Skeletal muscle cell (primary cell): Measurements from ENCODE around the gene TUBD1.
"Not testable (repeated sequence)": the region's sequence is repeated elsewhere in the genome, so short reads cannot be mapped to it uniquely, and the experiment has no call there.

Experiments
- DNase-seq: peaks from one replicate; pipeline ENCODE4 v3.0.0-alpha.2; 2010; ENCODE audit warnings: low read depth
- H3K4me3 ChIP-seq: 2 replicates; pipeline ENCODE4 v1.5.1; 2011; ENCODE audit warnings: low read depth, mild to moderate bottlenecking, control low read depth, low read length, moderate library complexity

The TUBD1 gene

DNA sequence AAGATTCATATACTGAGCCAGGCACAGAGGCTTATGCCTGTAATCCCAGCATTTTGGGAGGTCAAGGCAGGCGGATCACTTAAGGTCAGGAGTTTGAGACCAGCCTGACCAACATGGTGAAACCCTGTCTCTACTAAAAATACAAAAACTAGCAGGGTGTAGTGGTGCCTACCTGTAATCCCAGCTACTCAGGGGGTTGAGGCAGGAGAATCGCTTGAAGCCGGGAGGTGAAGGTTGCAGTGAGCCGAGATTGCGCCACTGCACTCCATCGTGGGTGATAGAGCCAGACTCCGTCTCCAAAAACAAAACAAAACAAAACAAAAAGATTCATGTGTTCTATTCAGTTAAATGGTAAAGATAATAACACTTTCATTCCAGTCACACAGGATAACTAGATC, 63.9 kb downstream of the TUBD1 start:
- H3K4me3 ChIP-seq, DNase-seq: not testable (repeated sequence)

DNA sequence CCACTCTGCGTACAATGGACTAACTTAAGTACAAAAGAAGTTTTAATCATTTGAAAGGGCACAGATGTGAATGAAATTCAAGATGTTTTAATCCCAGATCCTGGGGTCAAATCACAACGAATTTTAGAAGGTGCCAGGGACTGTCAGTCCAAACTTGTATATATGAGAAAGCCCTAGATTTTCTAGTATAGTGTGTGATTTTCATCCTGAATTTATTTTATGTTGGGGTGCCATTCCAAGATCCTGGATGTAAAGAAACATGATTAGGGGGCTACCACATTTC, 64.3 kb downstream of the TUBD1 start:
- DNase-seq, result no peak
- no peak overlapping the region for H3K4me3 ChIP-seq

DNA sequence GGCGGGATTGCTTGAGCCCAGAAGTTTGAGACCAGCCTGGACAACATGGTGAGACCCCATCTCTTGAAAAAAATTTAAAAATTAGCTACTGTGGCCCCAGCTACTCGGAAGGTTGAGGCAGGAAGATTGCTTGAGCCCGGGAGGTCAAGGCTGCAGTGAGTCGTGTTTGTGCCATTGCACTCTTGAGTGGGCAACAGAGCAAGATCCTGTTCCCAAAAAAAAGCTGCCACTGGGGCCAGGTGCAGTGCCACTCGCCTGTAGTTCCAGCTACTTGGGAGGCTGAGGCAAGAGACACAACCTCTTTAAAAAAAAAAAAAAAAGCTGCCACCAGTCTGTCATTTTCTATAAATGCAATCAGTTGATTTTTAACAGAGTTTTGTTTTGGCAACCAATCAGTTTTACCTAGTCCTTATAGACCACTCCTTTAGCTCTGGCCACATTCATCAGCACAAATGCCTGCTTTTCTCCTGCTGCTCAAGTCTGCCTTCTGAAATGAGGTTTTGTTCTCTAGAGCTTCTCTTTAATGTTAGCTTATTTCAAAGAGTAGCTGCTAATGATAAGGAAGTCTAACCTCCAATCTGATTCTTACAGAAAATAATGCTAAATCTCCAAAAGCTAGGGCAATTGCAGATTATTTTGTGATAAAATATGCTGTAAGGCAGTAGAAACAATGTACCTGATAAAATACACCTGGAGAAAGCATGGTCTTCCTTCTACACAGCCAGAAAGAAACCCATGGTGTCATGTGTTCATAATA, 64.8 kb downstream of the TUBD1 start:
- no peak for DNase-seq
- no peak overlapping the region for H3K4me3 ChIP-seq

DNA sequence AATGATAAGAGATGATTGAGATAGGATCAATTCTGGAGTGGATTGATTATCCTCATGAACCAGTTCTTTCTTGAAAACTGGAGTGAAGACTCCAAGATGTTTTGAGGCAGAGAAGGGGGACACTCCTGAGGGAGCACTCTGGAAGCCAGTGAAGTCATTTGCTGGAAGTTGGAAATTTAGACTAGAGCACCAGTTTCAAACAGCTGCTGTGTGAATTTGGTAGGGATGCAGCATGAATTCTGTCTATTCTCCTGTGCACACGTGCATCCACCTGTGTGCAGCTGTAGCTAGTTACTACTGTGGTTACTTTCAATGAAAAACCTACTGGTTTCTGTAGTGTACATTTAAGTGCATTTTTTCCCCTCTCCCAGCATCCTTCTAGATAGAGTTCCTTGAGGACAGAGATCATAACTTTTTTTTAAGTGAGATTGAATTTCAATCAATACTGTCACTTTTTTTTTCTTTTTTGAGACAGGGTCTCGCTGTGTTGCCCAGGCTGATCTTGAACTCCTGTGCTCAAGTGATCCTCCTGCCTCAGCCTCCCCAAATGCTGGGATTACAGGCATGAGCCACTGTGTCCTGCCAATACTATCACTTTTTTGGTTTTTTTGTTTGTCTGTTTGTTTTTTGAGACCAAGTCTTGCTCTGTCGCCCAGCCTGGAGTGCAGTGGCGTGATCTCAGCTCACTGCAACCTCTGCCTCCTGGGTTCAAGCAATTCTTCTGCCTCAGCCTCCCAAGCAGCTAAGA, 65.9 kb downstream of the TUBD1 start:
- H3K4me3 ChIP-seq, result no peak overlapping the region
- no peak for DNase-seq

DNA sequence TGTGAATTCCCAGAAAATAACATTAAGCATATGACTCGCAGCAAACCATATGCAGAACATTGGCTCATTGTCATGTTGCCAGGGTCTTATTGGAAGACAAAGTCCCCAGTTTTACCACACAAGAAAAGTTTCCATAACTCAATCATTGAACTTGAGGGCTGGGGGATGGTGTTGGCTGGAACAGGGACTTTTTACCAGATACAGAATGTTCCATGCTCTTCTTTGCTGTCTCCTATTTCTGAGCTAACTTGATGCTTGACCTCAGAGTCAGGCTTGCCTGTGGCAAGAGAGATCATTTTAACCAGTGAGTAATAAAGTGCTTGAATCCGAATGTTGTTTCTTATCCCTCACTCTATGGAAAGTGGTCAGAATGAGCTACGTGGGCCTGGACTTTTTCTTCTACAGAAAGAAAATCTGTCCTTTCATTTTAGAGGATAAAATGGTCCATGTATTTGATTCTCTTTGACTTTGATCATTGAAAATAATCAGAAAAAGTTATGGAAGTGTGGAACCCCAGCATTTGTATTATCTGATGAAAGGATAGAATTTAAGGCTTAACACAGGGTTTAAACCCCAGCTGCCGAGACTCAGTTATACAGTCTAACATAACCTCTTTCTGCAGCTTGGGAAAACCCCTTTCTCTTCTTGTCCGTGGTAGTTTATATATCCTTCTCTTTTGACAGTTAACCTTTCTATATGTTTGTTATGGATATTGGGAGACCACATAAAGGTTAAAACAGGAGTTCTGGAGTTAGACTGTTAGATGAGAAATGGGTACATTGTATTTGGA, 67.0 kb downstream of the TUBD1 start:
- H3K4me3 ChIP-seq, result no peak overlapping the region
- DNase-seq, result peak; percentile 95

DNA sequence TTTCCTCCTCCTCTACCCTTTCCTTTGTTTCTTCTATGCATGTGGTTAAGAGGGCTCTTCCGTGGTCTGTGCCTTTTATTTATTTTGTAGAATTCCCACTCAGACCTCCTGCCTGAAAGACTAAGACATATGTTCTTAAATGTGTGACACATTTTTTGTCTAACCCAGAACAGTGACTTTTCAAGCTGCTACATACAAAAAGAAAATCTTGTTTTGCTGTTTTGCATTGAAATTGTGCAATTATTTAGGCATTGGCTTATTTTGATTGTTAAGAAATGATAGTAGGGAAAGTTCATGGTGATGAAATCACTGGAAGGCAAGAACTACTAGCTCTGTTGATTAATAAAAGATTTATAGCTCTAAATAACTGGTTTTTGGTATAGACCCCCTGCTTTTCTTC, 76.8 kb downstream of the TUBD1 start:
- DNase-seq, result no peak

DNA sequence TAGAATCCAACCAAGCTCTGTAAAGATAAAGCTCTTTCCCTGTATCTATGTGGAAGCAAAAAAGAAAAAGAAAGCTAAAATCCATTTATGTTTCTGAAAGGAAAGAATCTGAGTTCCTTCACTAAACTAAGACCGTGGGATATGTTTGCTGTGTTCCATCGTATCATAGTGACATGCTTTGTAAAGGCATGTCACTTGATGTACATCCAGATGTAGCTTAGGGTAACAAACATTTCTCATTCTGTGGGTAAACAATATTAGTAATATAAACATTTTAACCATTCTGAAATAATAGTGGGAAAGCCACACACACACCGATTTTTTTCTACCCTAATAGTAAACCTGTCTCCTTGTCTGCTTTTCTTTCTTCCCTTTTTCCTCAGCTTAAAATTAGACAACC, 78.1 kb downstream of the TUBD1 start:
- DNase-seq, result no peak

More for the DNA sequence above, 76.8 kb downstream of the TUBD1 start:
- no peak overlapping the region for H3K4me3 ChIP-seq

DNA sequence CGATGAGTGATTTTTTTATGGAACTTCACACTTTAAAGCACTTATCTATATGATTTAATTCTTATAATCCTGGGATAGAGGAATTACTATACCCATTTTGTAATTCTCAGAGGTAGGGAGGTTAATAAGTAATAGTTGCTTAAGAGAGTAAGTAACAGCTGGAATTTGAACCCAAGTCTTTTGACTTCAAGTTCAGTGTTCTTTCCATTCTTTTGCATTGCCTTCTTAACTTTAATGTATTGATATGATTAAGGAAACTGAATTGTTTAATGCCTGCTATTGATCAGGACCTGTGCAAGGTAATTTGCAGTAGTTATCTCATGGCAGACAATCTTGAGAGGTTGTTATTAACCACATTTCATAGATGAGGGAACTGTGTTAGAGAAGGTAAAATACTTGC, 78.5 kb downstream of the TUBD1 start:
- H3K4me3 ChIP-seq, result no peak overlapping the region
- no peak for DNase-seq

More for the DNA sequence above, 78.1 kb downstream of the TUBD1 start:
- H3K4me3 ChIP-seq, result no peak overlapping the region

DNA sequence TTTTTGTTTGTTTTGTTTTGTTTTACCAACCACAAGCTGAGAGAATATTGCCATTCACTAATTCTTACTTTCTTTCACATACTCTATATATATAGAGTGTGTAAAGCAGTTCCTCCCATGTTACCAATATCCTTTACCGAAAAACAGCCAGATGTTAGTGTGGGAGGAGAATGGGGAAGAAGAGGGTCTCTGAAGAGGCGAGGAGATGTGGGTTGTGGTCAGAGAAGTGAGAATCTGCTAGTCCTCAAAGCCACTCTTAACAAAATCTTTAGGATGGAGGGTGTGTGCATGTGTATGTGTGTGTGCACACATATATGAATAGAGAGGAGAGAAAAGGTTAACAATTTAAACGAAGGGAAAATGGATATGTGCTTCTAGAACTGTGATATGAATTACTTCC, 80.6 kb downstream of the TUBD1 start:
- no peak for DNase-seq

DNA sequence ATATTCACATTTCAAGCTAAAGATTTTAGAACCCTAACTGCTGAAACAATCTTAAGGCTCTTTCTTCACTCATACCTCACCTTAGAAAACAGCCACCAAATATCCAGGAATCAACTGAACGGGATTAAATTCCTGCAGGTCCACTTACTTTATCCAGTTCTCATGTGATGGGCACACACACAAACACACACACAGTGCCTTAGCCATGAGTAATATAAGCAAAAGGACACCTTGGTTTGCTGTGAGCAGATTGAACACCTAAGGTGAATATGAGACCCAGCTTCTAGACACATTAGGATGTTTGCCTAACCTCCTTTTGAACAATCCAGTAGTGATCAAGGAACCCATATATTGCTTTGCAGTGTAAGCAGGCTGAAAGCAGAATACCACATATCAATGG, 81.5 kb downstream of the TUBD1 start:
- DNase-seq, result no peak

More for the DNA sequence above, 80.6 kb downstream of the TUBD1 start:
- no peak overlapping the region for H3K4me3 ChIP-seq

DNA sequence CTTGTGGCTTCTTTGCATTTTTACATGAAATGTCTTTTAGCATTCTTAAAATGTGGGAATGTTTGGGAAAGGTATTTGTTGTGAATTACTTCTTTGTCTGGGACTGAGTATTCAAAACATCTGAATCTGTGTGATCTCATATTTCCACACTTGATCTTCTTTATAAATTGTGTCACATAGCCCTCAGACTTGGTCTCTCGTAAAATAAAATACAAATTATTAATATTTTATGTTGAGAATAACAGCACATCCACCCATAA, 81.9 kb downstream of the TUBD1 start:
- H3K4me3 ChIP-seq, result no peak overlapping the region
- no peak for DNase-seq

More for the DNA sequence above, 81.5 kb downstream of the TUBD1 start:
- H3K4me3 ChIP-seq, result no peak overlapping the region
